DMS 273 (cell line): ENCODE data around the gene PRTFDC1.
"Not testable (repeated sequence)": the region's sequence is repeated elsewhere in the genome, so short reads cannot be mapped to it uniquely, and the experiment has no call there.

Source experiments
- DNase-seq: peaks from one replicate; lab custom pipeline; 2025; ENCODE audit not compliant: unreplicated experiment; lab: John Stamatoyannopoulos, UW

PRTFDC1 gene

DNA sequence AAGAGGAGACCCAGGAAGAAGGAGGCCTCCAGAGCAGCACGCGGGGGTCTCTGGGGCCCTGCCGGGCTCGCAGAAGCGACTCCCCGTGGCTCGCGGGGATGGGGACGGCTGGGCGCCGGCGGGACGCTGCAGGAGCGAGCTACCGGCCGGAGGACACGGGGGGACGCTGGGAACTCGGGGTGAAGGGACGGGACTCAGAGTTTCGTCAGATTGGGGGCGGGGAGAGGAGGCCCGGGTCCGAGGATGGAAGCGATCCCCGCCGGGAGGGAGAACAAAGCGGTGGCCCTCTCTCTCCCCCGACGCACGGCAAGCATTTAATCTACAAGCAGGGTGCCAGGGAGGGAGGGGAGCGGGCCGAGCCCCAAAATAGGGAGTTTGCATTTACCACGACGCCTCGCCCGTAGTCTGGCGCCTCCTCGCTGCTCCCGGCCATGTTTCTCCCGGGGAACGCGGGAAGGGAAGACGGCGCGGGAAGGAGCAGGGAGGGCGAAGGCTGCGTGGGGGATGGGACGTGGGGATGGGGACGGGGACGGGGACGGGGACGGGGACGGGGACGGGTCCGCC lies at the start of gene PRTFDC1:
Gene PRTFDC1, minus strand, starts transcription at position 464 of the 564 bp plus-strand sequence. Its CDS starts 31 bp downstream, at position 433.
- peak; percentile 67 for DNase-seq

GRCh38 chr10:24998044-24998443 lies 45.6 kb upstream of the PRTFDC1 start:
- DNase-seq = no peak

DNA sequence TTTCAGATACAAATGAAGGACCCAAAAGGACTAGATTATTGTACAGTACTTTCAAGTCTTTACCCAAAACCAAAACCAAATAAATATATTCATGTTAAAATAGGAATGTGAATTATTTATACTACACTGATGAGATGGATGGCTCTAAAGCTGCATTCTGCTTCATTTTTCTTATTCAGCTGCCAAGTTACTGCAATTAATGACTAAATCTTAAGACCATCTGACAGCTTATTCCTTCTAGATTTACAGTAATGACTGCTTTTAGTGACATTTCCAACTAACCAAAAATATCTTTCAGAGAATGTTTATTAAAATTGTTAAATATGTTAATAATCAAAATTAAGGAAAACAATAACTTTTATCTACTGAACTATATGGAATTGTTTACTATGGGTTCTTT lies 42.7 kb upstream of the PRTFDC1 start:
- DNase-seq = no peak

- no peak for DNase-seq
These were observed 41.0 kb upstream of the PRTFDC1 start for GRCh38 chr10:24993237-24993958.

DNA sequence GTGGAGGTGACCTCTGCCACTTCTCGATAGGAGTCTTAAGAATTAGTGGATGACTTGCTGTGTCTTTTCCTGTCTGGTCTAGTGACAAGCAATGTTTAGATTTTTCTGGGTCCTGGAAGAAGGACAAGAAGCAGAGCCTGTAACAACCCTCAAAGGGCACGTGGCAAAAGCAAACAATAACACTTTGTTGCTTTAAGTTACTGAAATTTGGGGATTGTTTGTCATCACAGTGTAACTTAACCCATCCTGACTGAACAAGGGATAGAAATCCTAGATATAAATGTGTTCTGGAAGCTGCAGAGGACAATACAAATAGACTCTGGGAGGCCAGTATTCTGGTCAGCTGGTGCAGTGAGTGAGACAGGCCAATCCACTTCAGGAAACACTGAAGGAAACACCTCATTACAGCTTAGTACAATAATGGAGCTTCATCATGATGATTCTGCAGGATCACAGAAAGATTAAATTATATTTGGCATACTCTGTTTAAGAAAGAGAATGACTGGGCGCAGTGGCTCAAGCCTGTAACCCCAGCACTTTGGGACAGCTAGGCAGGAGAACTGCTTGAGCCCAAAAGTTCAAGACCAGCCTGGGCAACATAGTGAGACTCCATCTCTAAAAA lies 40.2 kb upstream of the PRTFDC1 start:
- no peak for DNase-seq

DNA sequence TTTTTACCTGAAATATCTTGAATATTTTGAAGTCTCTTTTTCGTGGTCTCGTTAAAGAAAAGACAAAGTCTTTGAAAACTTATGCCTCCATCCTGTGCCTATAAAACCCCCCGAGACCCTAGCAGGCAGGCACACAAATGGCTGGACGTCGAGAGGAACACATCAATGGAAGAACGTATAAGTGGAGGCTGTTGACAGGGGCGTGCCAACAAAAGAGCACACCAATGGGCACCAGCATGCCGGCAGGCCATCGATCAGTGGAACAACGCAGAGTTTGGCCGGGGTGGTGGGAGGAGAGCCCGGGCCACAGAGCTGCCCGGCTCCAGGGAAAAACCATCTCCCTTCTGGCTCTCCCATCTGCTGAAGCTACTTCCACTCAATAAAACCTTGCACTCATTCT lies 38.9 kb upstream of the PRTFDC1 start:
- DNase-seq = no peak

- DNase-seq = no peak
These were observed 37.5 kb upstream of the PRTFDC1 start for GRCh38 chr10:24989867-24990266.

- DNase-seq = no peak
These were observed 36.6 kb upstream of the PRTFDC1 start for GRCh38 chr10:24988831-24989640.

DNA sequence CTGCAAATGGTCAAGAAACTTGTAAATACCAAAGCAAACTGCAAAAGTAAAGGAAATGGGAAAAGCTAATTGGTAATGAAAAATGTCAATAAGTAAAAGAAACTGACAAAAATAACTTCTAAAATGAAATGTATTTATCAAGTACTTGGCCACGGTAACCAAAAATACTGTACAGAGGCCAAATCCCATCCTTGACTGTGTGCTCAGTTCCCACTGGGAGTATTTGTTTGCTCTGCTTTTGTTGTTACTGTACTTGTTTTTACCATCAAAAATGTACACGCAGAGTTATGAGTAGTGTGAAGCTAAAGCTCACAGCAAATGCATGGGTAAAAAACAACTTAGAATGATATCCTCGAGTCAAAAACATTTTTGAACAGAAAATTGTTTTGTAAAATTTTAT lies 32.5 kb upstream of the PRTFDC1 start:
- DNase-seq = no peak

GRCh38 chr10:24983946-24984345 lies 31.5 kb upstream of the PRTFDC1 start:
- no peak for DNase-seq

GRCh38 chr10:24983130-24983529 lies 30.7 kb upstream of the PRTFDC1 start:
- DNase-seq = no peak

DNA sequence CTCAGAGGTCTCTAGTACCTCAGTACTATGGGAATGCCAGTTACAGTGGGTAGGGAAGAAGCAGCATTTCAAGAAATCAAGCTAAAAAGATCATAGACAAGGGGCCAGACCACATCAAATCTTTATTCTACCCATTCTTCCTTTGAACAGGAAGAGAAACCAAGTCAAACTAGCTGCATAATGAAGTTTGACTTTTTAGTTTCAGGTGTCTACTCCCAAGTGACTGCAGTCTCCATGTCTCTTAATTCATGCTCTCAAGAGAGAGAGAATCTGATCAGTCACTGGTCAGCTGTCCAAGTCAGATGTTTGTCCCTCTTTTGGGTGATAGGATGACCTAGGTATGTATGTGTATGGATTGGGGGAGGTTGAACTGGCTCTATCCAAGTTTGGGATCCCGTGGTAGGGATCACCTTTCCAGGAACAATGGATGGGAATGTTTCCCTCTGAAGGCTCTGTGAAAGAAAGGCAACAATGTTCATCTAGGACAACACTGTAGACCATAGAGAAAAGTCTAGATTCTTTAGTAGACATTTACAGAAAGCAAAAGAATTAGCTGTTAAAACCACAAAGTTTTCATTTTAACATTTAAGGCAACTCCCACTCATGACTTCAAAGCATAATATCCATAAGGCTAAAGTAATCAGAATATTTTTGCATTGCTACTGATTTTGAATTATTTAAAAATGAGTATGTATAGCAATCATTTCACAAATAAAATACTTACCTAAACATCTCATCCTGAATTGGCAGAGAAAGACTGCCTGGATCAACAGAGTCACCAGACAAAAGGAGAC lies 30.1 kb upstream of the PRTFDC1 start:
- DNase-seq = no peak

DNA sequence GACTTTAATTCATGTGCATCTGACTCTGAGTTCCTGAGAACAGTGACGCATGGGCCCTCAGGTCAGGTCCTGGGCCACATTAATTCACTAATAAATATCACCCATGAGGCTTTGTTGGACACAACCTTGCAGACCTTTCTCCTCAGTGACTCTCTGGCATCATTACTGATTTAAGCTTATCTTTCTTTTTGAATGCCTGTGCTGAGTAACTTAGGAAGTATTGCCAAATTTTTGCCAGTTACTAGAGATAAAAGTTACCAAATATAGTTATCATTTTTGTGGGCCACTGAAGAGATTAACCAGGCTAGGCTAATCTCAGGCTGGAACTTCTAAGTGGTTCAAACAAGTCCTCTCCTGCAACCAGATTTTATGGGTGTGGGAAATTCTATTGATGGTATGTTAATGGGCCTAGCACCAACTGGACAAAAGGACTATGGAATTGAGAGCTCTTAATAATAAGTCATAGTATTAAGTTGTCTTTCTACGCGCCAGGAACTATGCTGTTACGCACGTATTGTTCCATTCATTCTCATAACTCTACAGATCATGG lies 28.8 kb upstream of the PRTFDC1 start:
- no peak for DNase-seq

DNA sequence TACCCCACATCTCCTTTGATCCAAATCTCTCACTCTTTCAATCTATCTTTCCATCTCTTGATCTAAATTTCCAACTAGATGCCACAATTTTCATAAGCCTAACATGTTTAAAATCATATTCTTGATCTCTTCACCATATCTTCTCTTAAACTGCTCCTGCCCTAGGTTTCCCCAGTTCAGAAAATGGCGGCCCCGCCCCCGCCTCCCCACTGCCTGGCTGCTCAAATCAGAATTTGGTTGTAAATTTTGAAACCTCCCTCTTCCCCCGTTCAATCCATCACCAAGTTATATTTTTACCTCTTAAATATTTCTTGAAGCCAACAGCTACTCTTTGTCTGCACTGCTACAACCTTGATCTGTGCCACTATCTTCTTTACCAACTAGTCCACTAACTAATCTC lies 27.3 kb upstream of the PRTFDC1 start:
- no peak for DNase-seq

- no peak for DNase-seq
These were observed 22.6 kb upstream of the PRTFDC1 start for GRCh38 chr10:24974976-24975375.

- no peak for DNase-seq
These were observed 20.8 kb upstream of the PRTFDC1 start for GRCh38 chr10:24973163-24973562.

- no peak for DNase-seq
These were observed 19.0 kb upstream of the PRTFDC1 start for GRCh38 chr10:24971374-24971773.

- no peak for DNase-seq
These were observed 17.5 kb upstream of the PRTFDC1 start for GRCh38 chr10:24969841-24970281.

DNA sequence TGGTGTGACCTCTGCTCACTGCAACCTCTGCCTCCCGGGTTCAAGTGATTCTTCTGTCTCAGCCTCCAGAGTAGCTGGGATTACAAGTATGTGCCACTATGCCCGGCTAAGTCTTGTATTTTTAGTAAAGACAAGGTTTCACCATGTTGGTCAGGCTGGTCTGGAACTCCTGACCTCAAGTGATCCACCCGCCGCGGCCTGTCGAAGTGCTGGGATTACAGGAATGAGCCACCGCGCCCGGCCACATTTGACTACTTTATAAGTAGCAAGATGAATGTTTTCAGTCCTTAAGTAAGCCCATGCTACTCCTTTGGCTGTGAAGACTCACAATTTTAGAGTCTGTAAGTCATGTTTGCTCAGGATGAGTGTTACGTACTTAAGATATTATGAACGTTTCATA lies 16.5 kb upstream of the PRTFDC1 start:
- DNase-seq = not testable (repeated sequence)

DNA sequence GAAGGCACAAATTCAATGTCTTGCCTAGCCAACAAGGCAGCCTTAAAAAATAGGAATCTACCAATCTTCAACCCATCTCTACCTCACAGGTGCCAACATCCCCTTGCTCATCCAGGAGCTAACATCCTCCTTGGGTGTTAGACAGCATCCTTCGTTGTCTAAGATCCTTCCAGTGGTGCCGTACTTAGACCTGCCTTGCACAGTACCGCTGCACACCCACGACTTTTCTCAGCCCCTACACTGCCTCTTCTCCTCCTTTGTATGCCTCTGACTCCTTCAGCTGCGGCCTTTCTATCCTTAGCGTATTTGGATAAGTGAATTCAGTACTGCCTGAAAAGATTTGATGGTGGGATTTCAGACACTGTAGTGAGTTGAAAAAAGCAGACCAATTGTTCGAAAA lies 15.9 kb upstream of the PRTFDC1 start:
- DNase-seq = no peak
